Right lobe of liver (tissue), 6 donors: ENCODE results near the gene MMP11. TPM values are rescaled to one million over a fixed set of nuclear protein-coding genes. Genes with fewer than 3 reads are reported as not detected.

Source experiments
- ATAC-seq, 4 donors: fragments of 200-7000 bp; cut with Tn5 transposase; one replicate each; pipeline ENCODE4 v1.9.1; 2020; ENCODE audit warnings: mild to moderate bottlenecking in 4 of 4, moderate library complexity in 4 of 4
- DNase-seq, 3 donors: peaks; one replicate each; pipeline ENCODE4 v3.0.0-alpha.2; 2020
- H3K27ac ChIP-seq, 3 donors: fragments of 200-600 bp; one replicate each; pipeline ENCODE4 v1.8.0; 2022
- H3K27me3 ChIP-seq, 2 donors: fragments of 200-600 bp; one replicate each; pipeline ENCODE4 v1.8.0; 2022
- H3K36me3 ChIP-seq, 4 donors: fragments of 200-600 bp; sonication (generic) in 1 of 4; one replicate each; pipeline versions ENCODE4 v1.5.1 to v1.8.0; 2017 to 2022; ENCODE audit warnings: control low read depth in 1 of 4
- H3K4me1 ChIP-seq, 4 donors: fragments of 200-600 bp; sonication (generic) in 1 of 4; one replicate each; pipeline versions ENCODE4 v1.5.1 to v1.8.0; 2017 to 2022; ENCODE audit warnings: control low read depth in 1 of 4
- H3K4me3 ChIP-seq, 3 donors: fragments of 200-600 bp; one replicate each; pipeline ENCODE4 v1.8.0; 2022
- H3K9me3 ChIP-seq, 4 donors: fragments of 200-600 bp; sonication (generic) in 1 of 4; one replicate each; pipeline versions ENCODE4 v1.5.1 to v1.8.0; 2017 to 2022; ENCODE audit warnings: control low read depth in 1 of 4
- POLR2A ChIP-seq: fragments of 450-650 bp; IDR thresholded peaks from one replicate; pipeline ENCODE4 v1.6.1; 2017; ENCODE audit warnings: antibody characterized with exemption, mild to moderate bottlenecking
- WGBS: methylation state at CpG from one replicate; pipeline ENCODE4 v1.1.6; 2018; ENCODE audit warnings: low coverage, low lambda C conversion rate; ENCODE audit not compliant: insufficient coverage; ENCODE audit errors: missing lambda C conversion rate; 5-methylcytosine and 5-hydroxymethylcytosine counted together
- intact Hi-C, 2 donors: fragments of 100-400 bp; cut with DNase I; formaldehyde crosslinking; loops; one replicate each; pipeline versions ENCODE4 v1.11.2 to v1.14.1; 2022
- total RNA-seq, 6 experiments: library from RNA; depleted of rRNA in 2 of 6; stranded (reverse); fragments of >200 nt in 2 of 6; fragmentation: NEBNext Ultra II Directional in 3 of 6; extraction: Animal tissue kit (Norgen Biotek cat#: 25700) in 3 of 6; gene quantifications; one replicate each; pipeline versions ENCODE4 v1.1.0 to v1.2.4, GENCODE V29; 2016 to 2023
- TF ChIP-seq, protein P1 (sequence below), 4 donors: fragments of 200-600 bp in 3 of 4; fragments of 450-650 bp in 1 of 4; IDR thresholded peaks; one replicate each; pipeline versions ENCODE4 v1.5.1 to v1.8.0; 2016 to 2022; ENCODE audit warnings: antibody characterized with exemption in 4 of 4, mild to moderate bottlenecking in 2 of 4
- donor health status: DM: no; HTN: yes; CAD: no.
- donor health status: DM: no; HTN: no; CAD: no.
- donor health status: DM: no; HTN: no; CAD: no.
- donor health status: DM: no; HTN: yes; CAD: no.
- donor health status: DM: no; HTN: yes; CAD: no.

The MMP11 gene
- total RNA-seq, 6 experiments from 2014 or later = 0.59 to 1.3 (median 0.90) TPM

DNA sequence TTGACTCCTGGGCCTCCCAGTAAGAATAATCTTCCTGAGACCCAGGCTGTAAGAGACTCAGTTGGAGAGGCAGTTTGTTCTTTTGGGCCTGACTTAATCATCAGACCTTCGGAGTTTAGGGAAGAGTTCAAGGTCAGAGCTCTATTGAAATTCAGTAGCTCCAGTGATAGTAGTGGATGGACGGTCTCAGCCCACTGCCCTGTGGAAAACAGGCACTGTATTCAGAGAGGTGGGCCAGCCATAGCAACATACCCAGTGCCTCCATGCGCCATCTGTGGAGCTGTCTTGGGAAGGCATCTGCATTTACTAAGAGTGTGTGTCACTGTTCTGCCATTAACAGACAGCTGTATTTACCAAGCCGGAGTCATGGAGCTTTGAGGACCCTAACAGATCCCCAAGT, 17.0 kb downstream of the MMP11 start:
- Histone ChIP-seq H3K9me3 (no peaks in the 10 kb centered on the region), H3K27ac (no peak overlapping the region), H3K27me3 (no peaks in the 10 kb centered on the region), H3K4me1 (peaks cover 0 to 31% (median 3%) of the 10 kb centered on the region in 4 donors), H3K4me3 (no peak overlapping the region), H3K36me3 (peaks cover 0 to 21% (median 6%) of the 10 kb centered on the region in 4 donors)
- DNase-seq (peak in 1 of 3 donors; percentile 5), ATAC-seq (no peak)
- WGBS = 52% methylated on average over 2 of the region's 4 CpGs
- TF ChIP-seq POLR2A = no peak
- TF ChIP-seq, protein P1, sequence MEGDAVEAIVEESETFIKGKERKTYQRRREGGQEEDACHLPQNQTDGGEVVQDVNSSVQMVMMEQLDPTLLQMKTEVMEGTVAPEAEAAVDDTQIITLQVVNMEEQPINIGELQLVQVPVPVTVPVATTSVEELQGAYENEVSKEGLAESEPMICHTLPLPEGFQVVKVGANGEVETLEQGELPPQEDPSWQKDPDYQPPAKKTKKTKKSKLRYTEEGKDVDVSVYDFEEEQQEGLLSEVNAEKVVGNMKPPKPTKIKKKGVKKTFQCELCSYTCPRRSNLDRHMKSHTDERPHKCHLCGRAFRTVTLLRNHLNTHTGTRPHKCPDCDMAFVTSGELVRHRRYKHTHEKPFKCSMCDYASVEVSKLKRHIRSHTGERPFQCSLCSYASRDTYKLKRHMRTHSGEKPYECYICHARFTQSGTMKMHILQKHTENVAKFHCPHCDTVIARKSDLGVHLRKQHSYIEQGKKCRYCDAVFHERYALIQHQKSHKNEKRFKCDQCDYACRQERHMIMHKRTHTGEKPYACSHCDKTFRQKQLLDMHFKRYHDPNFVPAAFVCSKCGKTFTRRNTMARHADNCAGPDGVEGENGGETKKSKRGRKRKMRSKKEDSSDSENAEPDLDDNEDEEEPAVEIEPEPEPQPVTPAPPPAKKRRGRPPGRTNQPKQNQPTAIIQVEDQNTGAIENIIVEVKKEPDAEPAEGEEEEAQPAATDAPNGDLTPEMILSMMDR (IDR thresholded peaks at IDR 0.05) = no peak
- intact Hi-C loops = no loop called here

DNA sequence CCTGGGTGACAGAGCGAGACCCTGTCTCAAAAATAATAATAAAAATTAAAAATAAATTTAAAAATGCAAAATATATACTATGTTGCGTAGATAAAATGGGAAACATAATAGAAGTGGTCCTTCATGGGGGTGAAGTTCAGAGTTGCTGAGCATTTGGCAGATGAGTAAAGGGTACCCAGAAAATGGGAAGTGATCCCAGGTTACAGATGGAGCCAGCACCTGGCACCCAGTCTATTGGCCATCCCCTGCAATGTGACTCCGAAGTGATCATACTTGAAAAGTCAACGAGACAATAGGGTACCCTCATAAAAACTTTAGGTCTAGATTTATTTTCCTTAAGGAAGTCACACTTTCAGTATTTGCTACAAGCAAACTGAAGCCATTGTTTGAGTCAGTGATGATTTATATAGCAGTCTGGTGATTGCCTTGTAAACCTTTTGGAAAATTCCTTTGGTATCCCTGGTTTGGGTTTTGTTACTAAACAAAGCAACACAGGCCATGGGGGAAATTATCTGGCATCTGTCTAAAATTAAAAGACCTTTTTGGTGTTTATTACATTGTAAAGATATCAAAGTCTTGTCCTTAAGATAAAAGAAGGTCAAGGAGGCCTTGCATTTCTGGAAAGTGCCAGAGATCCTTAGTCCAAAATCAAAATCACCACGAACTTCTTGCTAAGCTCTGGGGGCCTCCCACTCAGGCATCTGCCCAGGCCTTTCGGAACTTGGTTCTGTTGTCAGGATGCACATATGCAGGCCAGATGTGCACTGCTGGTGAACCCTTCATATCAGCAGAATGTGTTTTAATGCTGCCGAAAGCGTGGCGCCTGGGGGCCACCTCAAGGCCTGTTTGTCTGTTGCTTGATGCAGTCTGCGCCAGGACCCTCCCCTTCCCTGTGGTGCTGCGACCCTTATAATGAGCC, 18.4 kb downstream of the MMP11 start:
- peaks cover 0 to 35% (median 12%) of the 10 kb centered on the region in 4 donors for H3K36me3 ChIP-seq
- no peak overlapping the region for H3K27ac ChIP-seq
- WGBS = 70% methylated on average over 11 of the region's 11 CpGs
- no peaks in the 10 kb centered on the region for H3K27me3 ChIP-seq
- H3K4me3 ChIP-seq = no peak overlapping the region
- intact Hi-C loops = no loop called here
- H3K4me1 ChIP-seq = peaks cover 0 to 27% (median 2%) of the 10 kb centered on the region in 4 donors
- DNase-seq (peak in 1 of 3 donors; percentile 22), ATAC-seq (no peak)
- TF ChIP-seq, protein P1 (IDR thresholded peaks at IDR 0.05) = no peak
- H3K9me3 ChIP-seq = no peaks in the 10 kb centered on the region

DNA sequence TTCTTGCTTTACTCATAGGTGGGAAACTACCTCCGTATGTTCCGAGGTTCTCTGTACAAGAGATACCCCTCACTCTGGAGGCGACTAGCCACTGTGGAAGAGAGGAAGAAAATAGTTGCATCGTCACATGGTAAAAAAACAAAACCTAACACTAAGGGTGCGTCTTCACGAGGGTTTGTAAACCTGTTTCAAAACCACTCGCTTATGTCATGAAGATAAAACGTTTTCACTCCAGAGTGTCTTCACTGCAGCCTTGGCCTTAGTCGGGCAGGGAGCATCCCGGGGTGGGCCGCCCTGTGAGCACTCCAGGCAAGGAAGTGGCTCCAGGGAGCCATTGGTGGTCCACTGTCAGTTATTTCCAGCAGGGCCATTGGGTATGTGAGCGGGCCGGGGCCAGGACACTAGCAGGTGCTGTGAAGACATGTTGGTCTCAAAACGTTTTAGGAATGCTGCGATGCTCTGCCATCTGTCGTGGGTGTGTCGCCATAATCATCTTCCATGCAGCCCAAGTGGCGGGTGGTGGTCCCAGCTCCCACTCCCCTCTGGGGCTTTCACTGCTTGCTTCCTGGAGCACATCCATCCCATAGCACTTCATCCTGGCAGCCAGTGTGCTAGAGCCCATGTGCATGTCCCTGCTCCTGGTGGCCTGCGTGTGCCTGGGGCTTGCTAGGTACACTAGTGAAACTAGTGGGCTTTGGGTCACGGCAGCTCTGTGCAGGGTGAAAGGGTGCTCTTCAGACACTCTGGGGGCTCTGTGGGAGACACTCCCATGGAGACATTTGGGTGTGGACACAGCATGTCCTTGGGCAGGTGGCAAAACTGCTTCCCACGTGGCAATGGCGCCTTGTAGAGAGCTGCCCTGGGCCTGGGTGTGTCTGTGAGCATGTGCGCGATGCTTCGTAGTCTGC, 19.3 kb downstream of the MMP11 start:
- Histone ChIP-seq H3K27me3 (no peaks in the 10 kb centered on the region), H3K36me3 (peaks cover 0 to 41% (median 16%) of the 10 kb centered on the region in 4 donors), H3K4me3 (no peak overlapping the region), H3K27ac (no peak overlapping the region), H3K4me1 (peaks cover 0 to 21% (median 0%) of the 10 kb centered on the region in 4 donors), H3K9me3 (no peaks in the 10 kb centered on the region)
- ATAC-seq (no peak), DNase-seq (peak in 1 of 3 donors; percentile 37)
- 82% methylated on average over 12 of the region's 25 CpGs for WGBS
- intact Hi-C loops = no loop called here
- TF ChIP-seq POLR2A = no peak
- TF ChIP-seq, protein P1 (IDR thresholded peaks at IDR 0.05) = no peak

DNA sequence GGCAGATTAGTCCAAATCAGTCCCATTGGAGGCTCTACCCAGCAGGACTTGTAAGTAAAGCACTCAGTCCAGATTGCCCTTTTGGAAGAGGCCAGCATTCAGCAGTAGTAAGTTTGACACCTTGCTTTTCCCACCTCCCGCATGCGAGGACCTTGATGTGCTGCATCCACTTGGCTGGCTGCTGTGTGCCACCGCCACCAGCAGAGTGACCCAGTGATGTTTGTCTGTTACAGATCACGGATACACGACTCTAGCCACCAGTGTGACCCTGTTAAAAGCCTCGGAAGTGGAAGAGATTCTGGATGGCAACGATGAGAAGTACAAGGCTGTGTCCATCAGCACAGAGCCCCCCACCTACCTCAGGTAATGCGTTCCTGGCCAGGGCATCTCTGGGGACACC, 20.7 kb downstream of the MMP11 start:
- Histone ChIP-seq H3K27ac (no peak overlapping the region), H3K27me3 (no peaks in the 10 kb centered on the region), H3K9me3 (no peaks in the 10 kb centered on the region), H3K36me3 (peaks cover 0 to 47% (median 16%) of the 10 kb centered on the region in 4 donors), H3K4me3 (no peak overlapping the region), H3K4me1 (peaks cover 0 to 12% (median 0%) of the 10 kb centered on the region in 4 donors)
- TF ChIP-seq, protein P1 (IDR thresholded peaks at IDR 0.05) = no peak
- TF ChIP-seq POLR2A = no peak
- DNase-seq (peak in 1 of 3 donors; percentile 29), ATAC-seq (peak in 1 of 4 donors; percentile 13)
- 100% methylated on average over 2 of the region's 8 CpGs for WGBS
- intact Hi-C loops = no loop called here
